HG02970 (cell line): ENCODE measurements around the gene LGALS12.
"Not testable (repeated sequence)": the region's sequence is repeated elsewhere in the genome, so short reads cannot be mapped to it uniquely, and the experiment has no call there.

ENCODE experiments used
- ATAC-seq: cut with Tn5 transposase; IDR thresholded peaks from one replicate; pipeline ENCODE4 v1.9.1; 2021; ENCODE audit warnings: mild to moderate bottlenecking, moderate library complexity, moderate number of reproducible peaks; ENCODE audit not compliant: unreplicated experiment, low FRiP score

LGALS12 gene

GRCh38 chr11:63504054-63504453 lies 1.8 kb upstream of the LGALS12 start:
- ATAC-seq, result no peak

GRCh38 chr11:63504933-63505586 lies 824 bp upstream of the LGALS12 start:
- ATAC-seq, result no peak

GRCh38 chr11:63506876-63507275 lies 992 bp downstream of the LGALS12 start:
- ATAC-seq, result no peak

- ATAC-seq, result no peak
Measured at GRCh38 chr11:63507511-63507910, 1.6 kb downstream of the LGALS12 start.

GRCh38 chr11:63508009-63508408 lies 2.1 kb downstream of the LGALS12 start:
- no peak for ATAC-seq

GRCh38 chr11:63508745-63509144 lies 2.9 kb downstream of the LGALS12 start:
- ATAC-seq, result no peak

GRCh38 chr11:63510360-63511047 lies 4.6 kb downstream of the LGALS12 start:
- no peak for ATAC-seq

- no peak for ATAC-seq
Measured at GRCh38 chr11:63511048-63511748, 5.3 kb downstream of the LGALS12 start.

- ATAC-seq, result no peak
Measured at GRCh38 chr11:63512816-63513215, 6.9 kb downstream of the LGALS12 start.

- ATAC-seq, result no peak
Measured at GRCh38 chr11:63516109-63516508, 10.2 kb downstream of the LGALS12 start.

- no peak for ATAC-seq
Measured at GRCh38 chr11:63517156-63517555, 11.3 kb downstream of the LGALS12 start.

GRCh38 chr11:63518548-63518947 lies 12.7 kb downstream of the LGALS12 start:
- ATAC-seq, result no peak

GRCh38 chr11:63520606-63521170 lies 14.8 kb downstream of the LGALS12 start:
- ATAC-seq, result no peak

GRCh38 chr11:63521896-63522295 lies 16.0 kb downstream of the LGALS12 start:
- ATAC-seq, result no peak

GRCh38 chr11:63523151-63523550 lies 17.3 kb downstream of the LGALS12 start:
- no peak for ATAC-seq

GRCh38 chr11:63527667-63528066 lies 21.8 kb downstream of the LGALS12 start:
- ATAC-seq, result no peak

- not testable (repeated sequence) for ATAC-seq
Measured at GRCh38 chr11:63528156-63528555, 22.3 kb downstream of the LGALS12 start.

- not testable (repeated sequence) for ATAC-seq
Measured at GRCh38 chr11:63528729-63529278, 22.9 kb downstream of the LGALS12 start.

- ATAC-seq, result not testable (repeated sequence)
Measured at GRCh38 chr11:63529373-63529772, 23.5 kb downstream of the LGALS12 start.

GRCh38 chr11:63530021-63530420 lies 24.1 kb downstream of the LGALS12 start:
- no peak for ATAC-seq
